ENCODE data around the gene MED25.

Gene MED25

GRCh38 chr19:49864890-49865289 is 46.8 kb downstream of the MED25 start:
- TF ChIP-seq NFIC (IDR thresholded peaks at IDR 0.05) (no peak), YY1 (IDR thresholded peaks at IDR 0.05; ENCODE audit: low read depth) (no peak), TAF1 (IDR thresholded peaks at IDR 0.05; ENCODE audit: low read depth) (no peak), TEAD4 (IDR thresholded peaks at IDR 0.05) (no peak), MAX (IDR thresholded peaks at IDR 0.05) (no peak), ZBTB7A (IDR thresholded peaks at IDR 0.05; ENCODE audit: low read depth) (no peak), REST (IDR thresholded peaks at IDR 0.05; ENCODE audit: low read depth) (no peak), FOXM1 (IDR thresholded peaks at IDR 0.05; ENCODE audit: borderline replicate concordance, low read depth) (no peak), EGR1 (IDR thresholded peaks at IDR 0.05) (no peak), CEBPB (IDR thresholded peaks at IDR 0.05) (no peak), CREB1 (IDR thresholded peaks at IDR 0.05; ENCODE audit: low read depth) (no peak), TCF12 (IDR thresholded peaks at IDR 0.05; ENCODE audit: low read depth) (no peak), RAD21 (IDR thresholded peaks at IDR 0.05; ENCODE audit: low read depth) (no peak), EP300 (IDR thresholded peaks at IDR 0.05; ENCODE audit: borderline replicate concordance) (no peak)
- TF ChIP-seq, protein P1, sequence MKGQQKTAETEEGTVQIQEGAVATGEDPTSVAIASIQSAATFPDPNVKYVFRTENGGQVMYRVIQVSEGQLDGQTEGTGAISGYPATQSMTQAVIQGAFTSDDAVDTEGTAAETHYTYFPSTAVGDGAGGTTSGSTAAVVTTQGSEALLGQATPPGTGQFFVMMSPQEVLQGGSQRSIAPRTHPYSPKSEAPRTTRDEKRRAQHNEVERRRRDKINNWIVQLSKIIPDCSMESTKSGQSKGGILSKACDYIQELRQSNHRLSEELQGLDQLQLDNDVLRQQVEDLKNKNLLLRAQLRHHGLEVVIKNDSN (IDR thresholded peaks at IDR 0.05) = no peak

- TF ChIP-seq TCF12 (IDR thresholded peaks at IDR 0.05; ENCODE audit: low read depth) (no peak; the same call in none of the 2 replicates), FOXM1 (IDR thresholded peaks at IDR 0.05; ENCODE audit: borderline replicate concordance, low read depth) (peak; percentile 14; the same call in 1 of the 2 replicates), REST (IDR thresholded peaks at IDR 0.05; ENCODE audit: low read depth) (no peak), TEAD4 (IDR thresholded peaks at IDR 0.05) (no peak), NFIC (IDR thresholded peaks at IDR 0.05) (0 out of 2 replicates have a peak, but pooled peaks have one; percentile 44), ZBTB7A (IDR thresholded peaks at IDR 0.05; ENCODE audit: low read depth) (peak; percentile 37; the same call in 1 of the 2 replicates), MAX (IDR thresholded peaks at IDR 0.05) (peak; percentile 70), CREB1 (IDR thresholded peaks at IDR 0.05; ENCODE audit: low read depth) (peak; percentile 68), TAF1 (IDR thresholded peaks at IDR 0.05; ENCODE audit: low read depth) (peak; percentile 48; the same call in 1 of the 2 replicates), RAD21 (IDR thresholded peaks at IDR 0.05; ENCODE audit: low read depth) (no peak), CEBPB (IDR thresholded peaks at IDR 0.05) (no peak), EGR1 (IDR thresholded peaks at IDR 0.05) (peak; percentile 86), EP300 (IDR thresholded peaks at IDR 0.05; ENCODE audit: borderline replicate concordance) (no peak), YY1 (IDR thresholded peaks at IDR 0.05; ENCODE audit: low read depth) (peak; percentile 61)
- TF ChIP-seq, protein P1 (IDR thresholded peaks at IDR 0.05) = peak; percentile 64
Observed at GRCh38 chr19:49866933-49867782, 49.1 kb downstream of the MED25 start, which contains the start of gene PNKP. Gene PNKP, minus strand, starts transcription at chr19:49867576. Its CDS starts 372 bp downstream, at chr19:49867204.

- no peak for TF ChIP-seq CEBPB (IDR thresholded peaks at IDR 0.05)
- TF ChIP-seq ZBTB7A (IDR thresholded peaks at IDR 0.05; ENCODE audit: low read depth) = peak; percentile 79; the same call in 1 of the 2 replicates
- peak; percentile 49; the same call in 1 of the 2 replicates for TF ChIP-seq MAX (IDR thresholded peaks at IDR 0.05)
- TF ChIP-seq, protein P1 (IDR thresholded peaks at IDR 0.05) = no peak
- no peak for TF ChIP-seq TCF12 (IDR thresholded peaks at IDR 0.05; ENCODE audit: low read depth)
- no peak for TF ChIP-seq YY1 (IDR thresholded peaks at IDR 0.05; ENCODE audit: low read depth)
- no peak for TF ChIP-seq RAD21 (IDR thresholded peaks at IDR 0.05; ENCODE audit: low read depth)
- no peak; the same call in 1 of the 2 replicates for TF ChIP-seq NFIC (IDR thresholded peaks at IDR 0.05)
- no peak; the same call in 1 of the 2 replicates for TF ChIP-seq FOXM1 (IDR thresholded peaks at IDR 0.05; ENCODE audit: borderline replicate concordance, low read depth)
Observed at GRCh38 chr19:49869009-49869483, 51.0 kb downstream of the MED25 start.

All from Ishikawa (cell line).